Measurements from ENCODE around the gene ABLIM3. TPM values are rescaled to one million over a fixed set of nuclear protein-coding genes. Genes with fewer than 3 reads are reported as not detected.

ABLIM3 gene
- total RNA-seq, 1 donor from 2014 or later = 122 TPM

DNA sequence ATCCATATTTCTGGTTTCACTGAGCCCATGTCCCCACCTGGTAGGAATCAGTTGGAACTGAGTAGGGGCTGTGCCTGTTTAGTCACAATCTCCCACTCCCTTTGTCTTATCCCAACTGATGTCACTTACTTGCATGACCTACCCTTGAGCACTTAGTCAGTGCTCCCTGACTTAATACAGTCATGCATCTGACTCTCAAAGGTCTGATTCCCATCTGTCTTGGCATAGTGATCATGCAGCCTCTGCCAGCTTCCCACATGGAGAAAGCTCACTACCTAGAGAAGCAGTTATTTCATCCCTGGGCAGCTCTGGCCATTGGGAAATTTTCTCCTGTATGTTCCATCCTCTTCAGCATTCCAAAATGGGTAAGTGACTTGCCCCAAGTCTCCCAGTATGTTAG lies 24.8 kb downstream of the ABLIM3 start:
- Histone ChIP-seq H3K4me1 (peaks cover 72% of the 10 kb centered on the region), H3K27me3 (ENCODE audit: low read depth) (no peaks in the 10 kb centered on the region), H3K9me3 (replicated peaks) (no peaks in the 10 kb centered on the region), H3K27ac (replicated peaks) (peak overlapping the region; percentile 19), H3K36me3 (no peaks in the 10 kb centered on the region), H3K4me3 (no peak overlapping the region)
- TF ChIP-seq, protein P1, sequence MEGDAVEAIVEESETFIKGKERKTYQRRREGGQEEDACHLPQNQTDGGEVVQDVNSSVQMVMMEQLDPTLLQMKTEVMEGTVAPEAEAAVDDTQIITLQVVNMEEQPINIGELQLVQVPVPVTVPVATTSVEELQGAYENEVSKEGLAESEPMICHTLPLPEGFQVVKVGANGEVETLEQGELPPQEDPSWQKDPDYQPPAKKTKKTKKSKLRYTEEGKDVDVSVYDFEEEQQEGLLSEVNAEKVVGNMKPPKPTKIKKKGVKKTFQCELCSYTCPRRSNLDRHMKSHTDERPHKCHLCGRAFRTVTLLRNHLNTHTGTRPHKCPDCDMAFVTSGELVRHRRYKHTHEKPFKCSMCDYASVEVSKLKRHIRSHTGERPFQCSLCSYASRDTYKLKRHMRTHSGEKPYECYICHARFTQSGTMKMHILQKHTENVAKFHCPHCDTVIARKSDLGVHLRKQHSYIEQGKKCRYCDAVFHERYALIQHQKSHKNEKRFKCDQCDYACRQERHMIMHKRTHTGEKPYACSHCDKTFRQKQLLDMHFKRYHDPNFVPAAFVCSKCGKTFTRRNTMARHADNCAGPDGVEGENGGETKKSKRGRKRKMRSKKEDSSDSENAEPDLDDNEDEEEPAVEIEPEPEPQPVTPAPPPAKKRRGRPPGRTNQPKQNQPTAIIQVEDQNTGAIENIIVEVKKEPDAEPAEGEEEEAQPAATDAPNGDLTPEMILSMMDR (IDR thresholded peaks at IDR 0.05; ENCODE audit: borderline replicate concordance) = no peak
- no peak for DNase-seq
- intact Hi-C loops (cut with micrococcal nuclease) = no loop called here

DNA sequence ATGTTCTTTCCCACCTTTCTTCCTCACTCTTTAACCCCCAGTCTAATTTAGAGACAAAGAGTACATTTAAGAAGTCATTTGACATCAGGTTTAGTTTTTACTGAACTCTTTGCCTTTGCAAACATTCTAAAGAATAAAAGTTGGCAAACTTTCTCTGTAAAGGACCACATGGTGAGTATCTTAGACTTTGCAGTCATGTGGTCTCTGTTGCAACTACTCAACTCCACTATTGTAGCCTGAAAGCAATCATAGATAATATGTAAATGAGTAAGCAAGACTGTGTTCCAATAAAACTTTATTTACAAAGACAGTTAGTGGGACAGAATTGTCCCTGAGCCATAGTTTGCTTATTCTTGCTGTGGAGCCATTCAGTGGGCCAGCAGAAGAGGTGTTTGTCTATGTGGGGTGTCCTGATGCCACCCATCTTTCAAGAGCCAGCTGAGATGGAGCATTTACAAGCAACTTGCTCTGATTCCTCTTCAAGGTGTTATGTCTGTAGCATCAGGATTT lies 25.4 kb downstream of the ABLIM3 start:
- TF ChIP-seq, protein P1 (IDR thresholded peaks at IDR 0.05; ENCODE audit: borderline replicate concordance) = no peak
- DNase-seq = no peak
- Histone ChIP-seq H3K27me3 (ENCODE audit: low read depth) (no peaks in the 10 kb centered on the region), H3K36me3 (no peaks in the 10 kb centered on the region), H3K4me3 (no peak overlapping the region), H3K9me3 (replicated peaks) (no peaks in the 10 kb centered on the region), H3K27ac (replicated peaks) (peak overlapping the region; percentile 19), H3K4me1 (peaks cover 72% of the 10 kb centered on the region)
- intact Hi-C loops (cut with micrococcal nuclease) = no loop called here

DNA sequence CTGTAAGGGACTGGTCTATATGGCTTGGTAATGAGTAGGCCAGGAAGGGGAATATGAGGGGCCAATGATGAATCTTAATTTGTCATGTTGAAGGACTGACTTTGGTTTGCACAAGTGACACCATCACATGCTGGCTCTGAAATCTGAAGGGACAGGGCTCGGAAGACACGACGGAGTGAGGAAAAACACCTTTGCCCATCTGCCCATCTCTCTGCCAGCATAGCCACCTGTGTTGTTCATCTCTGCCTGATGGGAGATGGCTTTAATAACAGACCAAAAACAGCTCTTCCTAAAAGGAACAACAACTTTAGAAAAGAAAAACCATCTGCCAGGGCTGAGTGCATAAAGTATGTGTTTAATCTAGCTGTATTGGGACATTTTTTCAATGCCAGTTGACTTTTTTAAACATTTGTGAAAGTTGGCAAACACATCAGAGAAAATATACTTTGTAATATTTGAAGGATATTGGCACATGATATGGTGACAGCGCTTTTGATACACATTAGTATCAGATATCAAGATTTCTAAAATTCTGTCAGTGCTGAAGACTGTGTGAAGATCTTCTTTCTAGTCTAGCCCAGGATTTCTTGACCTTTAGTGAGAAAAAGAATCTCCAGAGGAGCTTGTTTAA lies 27.1 kb downstream of the ABLIM3 start:
- no peaks in the 10 kb centered on the region for H3K9me3 ChIP-seq (replicated peaks)
- TF ChIP-seq, protein P1 (IDR thresholded peaks at IDR 0.05; ENCODE audit: borderline replicate concordance) = no peak
- no peak for DNase-seq
- peaks cover 72% of the 10 kb centered on the region for H3K4me1 ChIP-seq
- intact Hi-C loops (cut with micrococcal nuclease) = no loop called here
- no peaks in the 10 kb centered on the region for H3K27me3 ChIP-seq (ENCODE audit: low read depth)
- H3K4me3 ChIP-seq = no peak overlapping the region
- H3K36me3 ChIP-seq = no peaks in the 10 kb centered on the region
- H3K27ac ChIP-seq (replicated peaks) = no peak overlapping the region

DNA sequence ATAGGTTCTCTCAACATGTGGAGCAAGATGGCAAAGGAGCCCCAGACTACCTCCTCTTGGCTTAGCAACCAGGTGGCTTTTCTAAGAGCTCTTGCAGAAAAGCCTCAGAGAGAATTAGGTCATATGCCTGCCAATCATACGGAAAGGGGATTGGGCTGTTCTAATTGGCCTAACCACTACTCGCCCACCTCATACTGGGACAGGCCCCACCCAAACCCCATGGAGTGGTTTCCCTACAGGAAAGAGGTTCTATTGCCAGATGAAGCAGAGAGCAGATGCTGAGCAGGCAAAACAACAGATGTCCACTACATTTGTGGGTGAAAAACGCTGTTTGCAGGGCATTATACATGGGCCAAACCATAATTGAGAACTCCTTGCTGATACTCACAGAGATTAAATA lies 29.0 kb downstream of the ABLIM3 start:
- Histone ChIP-seq H3K36me3 (no peaks in the 10 kb centered on the region), H3K4me3 (no peak overlapping the region), H3K27ac (replicated peaks) (peak overlapping the region; percentile 46), H3K4me1 (peaks cover 75% of the 10 kb centered on the region), H3K9me3 (replicated peaks) (no peaks in the 10 kb centered on the region), H3K27me3 (ENCODE audit: low read depth) (no peaks in the 10 kb centered on the region)
- intact Hi-C loops (cut with micrococcal nuclease) = no loop called here
- TF ChIP-seq, protein P1 (IDR thresholded peaks at IDR 0.05; ENCODE audit: borderline replicate concordance) = no peak
- DNase-seq = no peak

DNA sequence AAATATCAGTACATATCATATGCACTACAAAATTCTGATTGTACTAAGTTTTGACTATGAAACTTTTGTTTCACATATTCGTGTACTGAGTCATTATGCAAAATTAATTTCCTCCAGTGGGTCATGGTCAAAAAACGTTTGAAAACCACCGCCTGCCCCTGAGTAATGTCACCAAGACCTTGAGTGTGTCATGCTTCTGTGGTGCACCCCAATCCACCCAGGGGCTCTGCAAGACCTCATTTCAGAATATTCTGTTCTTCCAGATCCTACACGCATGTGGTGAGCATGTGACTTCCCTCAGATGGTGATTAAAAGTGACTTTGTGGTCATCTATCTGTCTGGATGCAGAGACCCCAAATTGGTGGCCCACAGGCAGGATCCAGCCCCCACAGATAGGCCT lies 31.0 kb downstream of the ABLIM3 start:
- peak overlapping the region; percentile 90 for H3K27ac ChIP-seq (replicated peaks)
- no peaks in the 10 kb centered on the region for H3K36me3 ChIP-seq
- no peak for DNase-seq
- H3K9me3 ChIP-seq (replicated peaks) = no peaks in the 10 kb centered on the region
- peaks cover 79% of the 10 kb centered on the region for H3K4me1 ChIP-seq
- H3K27me3 ChIP-seq (ENCODE audit: low read depth) = no peaks in the 10 kb centered on the region
- TF ChIP-seq, protein P1 (IDR thresholded peaks at IDR 0.05; ENCODE audit: borderline replicate concordance) = no peak
- H3K4me3 ChIP-seq = no peak overlapping the region
- intact Hi-C loops (cut with micrococcal nuclease) = no loop called here

Measured in left ventricle myocardium inferior (tissue), 1 donor.